DND-41 (cell line): ENCODE data around the gene REM1.

Source experiments
- EZH2 ChIP-seq: IDR thresholded peaks from 3 replicates; pipeline ENCODE4 v1.6.1; 2012; ENCODE audit warnings: borderline replicate concordance, low read depth, mild to moderate bottlenecking, moderate library complexity, low read length, inconsistent platforms; ENCODE audit not compliant: severe bottlenecking
- TF ChIP-seq, protein P1 (sequence below): IDR thresholded peaks from 2 replicates; pipeline ENCODE4 v1.5.1; 2012; ENCODE audit warnings: borderline replicate concordance, low read length, moderate library complexity, mild to moderate bottlenecking; ENCODE audit not compliant: poor library complexity, severe bottlenecking; ENCODE audit errors: extremely low read depth

GRCh38 chr20:31494131-31494530 is 19.0 kb downstream of the REM1 start:
- TF ChIP-seq, protein P1, sequence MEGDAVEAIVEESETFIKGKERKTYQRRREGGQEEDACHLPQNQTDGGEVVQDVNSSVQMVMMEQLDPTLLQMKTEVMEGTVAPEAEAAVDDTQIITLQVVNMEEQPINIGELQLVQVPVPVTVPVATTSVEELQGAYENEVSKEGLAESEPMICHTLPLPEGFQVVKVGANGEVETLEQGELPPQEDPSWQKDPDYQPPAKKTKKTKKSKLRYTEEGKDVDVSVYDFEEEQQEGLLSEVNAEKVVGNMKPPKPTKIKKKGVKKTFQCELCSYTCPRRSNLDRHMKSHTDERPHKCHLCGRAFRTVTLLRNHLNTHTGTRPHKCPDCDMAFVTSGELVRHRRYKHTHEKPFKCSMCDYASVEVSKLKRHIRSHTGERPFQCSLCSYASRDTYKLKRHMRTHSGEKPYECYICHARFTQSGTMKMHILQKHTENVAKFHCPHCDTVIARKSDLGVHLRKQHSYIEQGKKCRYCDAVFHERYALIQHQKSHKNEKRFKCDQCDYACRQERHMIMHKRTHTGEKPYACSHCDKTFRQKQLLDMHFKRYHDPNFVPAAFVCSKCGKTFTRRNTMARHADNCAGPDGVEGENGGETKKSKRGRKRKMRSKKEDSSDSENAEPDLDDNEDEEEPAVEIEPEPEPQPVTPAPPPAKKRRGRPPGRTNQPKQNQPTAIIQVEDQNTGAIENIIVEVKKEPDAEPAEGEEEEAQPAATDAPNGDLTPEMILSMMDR: peak; percentile 38
- no peak for TF ChIP-seq EZH2
